ENCODE results near the gene MYH7. TPM values are rescaled to one million over a fixed set of nuclear protein-coding genes. Genes with fewer than 3 reads are reported as not detected.

Gene MYH7
- total RNA-seq, 1 experiment from 2014 or later, result not detected

DNA sequence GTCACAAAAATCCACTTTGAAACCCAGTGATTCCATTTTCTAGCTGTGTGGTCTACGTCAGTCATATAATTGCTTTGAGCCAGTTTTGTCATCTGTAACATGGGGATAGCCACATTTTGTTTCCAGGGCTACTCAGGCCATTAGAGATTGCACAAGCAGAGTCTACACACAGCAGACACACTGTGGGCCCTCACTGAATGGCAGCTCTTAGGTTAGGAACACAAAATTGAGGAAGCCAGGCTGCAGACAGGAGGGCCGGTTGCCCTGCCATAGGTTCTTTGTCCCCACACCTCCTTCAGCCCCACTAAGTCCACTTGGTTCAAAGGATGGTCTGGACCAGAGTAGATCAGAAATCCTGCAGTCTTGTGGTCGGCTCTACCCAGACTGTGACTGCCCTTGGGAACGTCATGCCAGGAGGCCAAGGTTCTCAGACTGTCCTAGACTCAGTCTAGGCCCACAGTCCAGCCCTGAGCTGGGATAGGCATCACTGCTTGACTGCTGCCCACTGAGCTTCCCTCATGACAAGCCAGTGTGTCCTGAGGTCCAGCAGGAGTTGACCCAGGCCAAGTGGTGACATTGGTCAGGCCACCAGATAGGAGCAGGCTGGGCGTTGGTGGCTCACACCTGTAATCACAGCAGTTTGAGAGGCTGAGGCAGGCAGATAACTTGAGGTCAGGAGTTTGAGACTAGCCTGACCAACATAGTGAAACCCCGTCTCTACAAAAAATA, 3.8 kb upstream of the MYH7 start:
- ChIA-PET CTCF (no interaction called here), POLR2A (interaction anchor here (0.5 kb wide), 1 partner anchor 479 kb away, joined by 3 read pairs; no protein-coding TSS in a partner anchor)
- TF ChIP-seq, protein P1, sequence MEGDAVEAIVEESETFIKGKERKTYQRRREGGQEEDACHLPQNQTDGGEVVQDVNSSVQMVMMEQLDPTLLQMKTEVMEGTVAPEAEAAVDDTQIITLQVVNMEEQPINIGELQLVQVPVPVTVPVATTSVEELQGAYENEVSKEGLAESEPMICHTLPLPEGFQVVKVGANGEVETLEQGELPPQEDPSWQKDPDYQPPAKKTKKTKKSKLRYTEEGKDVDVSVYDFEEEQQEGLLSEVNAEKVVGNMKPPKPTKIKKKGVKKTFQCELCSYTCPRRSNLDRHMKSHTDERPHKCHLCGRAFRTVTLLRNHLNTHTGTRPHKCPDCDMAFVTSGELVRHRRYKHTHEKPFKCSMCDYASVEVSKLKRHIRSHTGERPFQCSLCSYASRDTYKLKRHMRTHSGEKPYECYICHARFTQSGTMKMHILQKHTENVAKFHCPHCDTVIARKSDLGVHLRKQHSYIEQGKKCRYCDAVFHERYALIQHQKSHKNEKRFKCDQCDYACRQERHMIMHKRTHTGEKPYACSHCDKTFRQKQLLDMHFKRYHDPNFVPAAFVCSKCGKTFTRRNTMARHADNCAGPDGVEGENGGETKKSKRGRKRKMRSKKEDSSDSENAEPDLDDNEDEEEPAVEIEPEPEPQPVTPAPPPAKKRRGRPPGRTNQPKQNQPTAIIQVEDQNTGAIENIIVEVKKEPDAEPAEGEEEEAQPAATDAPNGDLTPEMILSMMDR (IDR thresholded peaks at IDR 0.05; ENCODE audit: unreplicated experiment), result no peak
- Mint-ChIP-seq H3K4me3 (ENCODE audit: unreplicated experiment) (no peak overlapping the region), H3K36me3 (ENCODE audit: insufficient read depth, unreplicated experiment) (no peaks in the 10 kb centered on the region), H3K9me3 (ENCODE audit: unreplicated experiment) (no peaks in the 10 kb centered on the region), H3K4me1 (ENCODE audit: insufficient read depth, unreplicated experiment) (no peaks in the 10 kb centered on the region), H3K27ac (ENCODE audit: low read depth, unreplicated experiment) (no peak overlapping the region), H3K27me3 (ENCODE audit: insufficient read depth, unreplicated experiment) (peaks cover 47% of the 10 kb centered on the region)
- DNase-seq (ENCODE audit: unreplicated experiment), result no peak
- BruUV-seq (replicated peaks), result no TSS peak
- intact Hi-C loops (cut with micrococcal nuclease), result no loop called here

DNA sequence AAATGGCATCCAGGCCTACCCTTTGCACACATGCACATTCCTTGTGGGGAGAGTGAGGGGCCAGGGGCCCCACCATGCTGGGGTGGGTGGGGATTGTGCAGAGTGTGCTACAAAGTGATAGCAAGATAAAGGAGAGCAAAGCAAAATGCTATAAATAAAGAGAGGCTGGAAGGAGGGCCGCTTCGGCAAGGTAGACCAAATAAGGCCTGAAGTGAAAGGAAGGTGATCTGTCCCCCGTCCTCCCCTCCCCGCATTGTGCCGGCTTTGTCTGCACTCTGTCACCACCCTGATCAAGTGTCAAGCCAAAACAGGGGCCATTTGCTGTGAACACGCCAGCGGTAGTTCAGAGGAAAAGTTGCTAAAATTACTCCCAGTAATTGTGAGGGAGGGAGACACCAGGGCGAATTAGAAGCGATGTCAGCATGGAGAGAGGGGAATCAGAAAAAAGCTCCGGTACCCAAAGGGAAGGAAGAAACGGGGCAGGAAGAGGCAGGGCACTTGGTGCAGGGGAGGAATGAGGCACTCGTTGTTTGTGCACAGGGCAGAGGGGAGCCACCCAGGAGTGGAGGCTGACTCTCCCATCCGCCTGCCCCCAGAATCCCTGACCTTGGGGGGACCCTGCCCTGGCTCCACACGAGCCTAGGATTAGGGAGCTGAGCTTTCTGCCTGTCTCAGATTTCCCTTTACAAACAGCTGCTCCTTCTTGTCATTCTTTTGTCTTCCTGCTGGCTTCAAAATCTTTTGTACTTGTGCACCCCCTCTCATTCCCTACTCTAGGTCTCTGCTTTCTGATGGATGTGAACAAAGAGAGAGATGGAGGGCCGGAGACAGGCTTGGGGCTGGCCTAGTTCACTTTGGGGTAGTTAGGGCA, 2.9 kb upstream of the MYH7 start:
- Mint-ChIP-seq H3K36me3 (ENCODE audit: insufficient read depth, unreplicated experiment) (no peaks in the 10 kb centered on the region), H3K27ac (ENCODE audit: low read depth, unreplicated experiment) (no peak overlapping the region), H3K4me3 (ENCODE audit: unreplicated experiment) (no peak overlapping the region), H3K9me3 (ENCODE audit: unreplicated experiment) (no peaks in the 10 kb centered on the region), H3K27me3 (ENCODE audit: insufficient read depth, unreplicated experiment) (peaks cover 51% of the 10 kb centered on the region), H3K4me1 (ENCODE audit: insufficient read depth, unreplicated experiment) (no peaks in the 10 kb centered on the region)
- TF ChIP-seq, protein P1 (IDR thresholded peaks at IDR 0.05; ENCODE audit: unreplicated experiment), result no peak
- intact Hi-C loops (cut with micrococcal nuclease), result no loop called here
- no peak for DNase-seq (ENCODE audit: unreplicated experiment)
- ChIA-PET POLR2A (no interaction called here), CTCF (no interaction called here)
- BruUV-seq (replicated peaks), result no TSS peak

DNA sequence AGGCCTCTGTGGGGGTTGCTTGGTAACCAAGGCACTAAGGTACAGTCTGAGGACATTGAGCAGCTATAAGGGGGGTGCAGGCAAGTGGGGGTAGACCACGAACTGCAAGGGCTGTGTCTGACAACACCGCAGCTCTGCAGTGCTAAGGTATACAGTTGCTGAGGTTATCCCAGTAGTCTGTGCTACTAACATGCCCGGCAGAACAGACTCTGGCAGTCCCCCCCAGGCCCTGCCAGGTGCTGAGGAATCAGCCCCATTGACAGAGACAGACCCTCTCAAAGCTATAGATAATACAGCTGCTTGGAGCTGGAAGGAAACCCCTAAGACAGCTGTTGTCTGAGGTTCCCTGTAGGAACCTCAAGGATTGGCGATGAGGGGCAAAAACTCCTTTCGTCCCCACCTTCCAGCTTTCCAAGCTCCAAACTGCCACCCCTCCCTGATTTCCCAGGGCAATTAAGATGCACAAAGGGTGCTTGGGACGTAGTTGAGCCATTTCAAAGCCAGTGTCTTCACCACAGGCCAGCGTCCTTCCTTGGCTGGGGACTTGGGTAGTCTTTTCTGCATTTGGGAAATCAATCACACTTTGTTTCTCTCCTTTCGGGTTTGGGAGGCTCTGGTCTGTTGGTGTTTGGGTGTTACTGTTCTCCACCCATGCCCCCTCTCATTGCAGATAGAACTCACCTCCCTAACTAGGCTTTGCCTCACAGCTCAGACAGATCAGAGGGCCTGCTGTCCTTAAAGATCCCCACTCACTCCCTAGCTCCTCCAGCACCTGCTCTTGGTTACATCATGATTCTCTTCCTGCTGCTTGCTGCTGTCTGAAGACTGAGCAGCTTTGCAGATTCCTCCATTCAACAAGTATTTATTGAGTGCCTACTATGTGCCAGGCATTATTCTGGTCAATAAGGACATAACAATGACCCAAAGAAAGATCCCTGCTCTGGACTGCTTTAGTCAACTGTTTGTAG, 2.0 kb upstream of the MYH7 start:
- POLR2A ChIA-PET, result no interaction called here
- no peak overlapping the region for H3K27ac Mint-ChIP-seq (ENCODE audit: low read depth, unreplicated experiment)
- H3K9me3 Mint-ChIP-seq (ENCODE audit: unreplicated experiment), result no peaks in the 10 kb centered on the region
- no TSS peak for BruUV-seq (replicated peaks)
- intact Hi-C loops (cut with micrococcal nuclease), result no loop called here
- no peak overlapping the region for H3K4me3 Mint-ChIP-seq (ENCODE audit: unreplicated experiment)
- H3K27me3 Mint-ChIP-seq (ENCODE audit: insufficient read depth, unreplicated experiment), result peaks cover 47% of the 10 kb centered on the region
- H3K4me1 Mint-ChIP-seq (ENCODE audit: insufficient read depth, unreplicated experiment), result no peaks in the 10 kb centered on the region
- no peaks in the 10 kb centered on the region for H3K36me3 Mint-ChIP-seq (ENCODE audit: insufficient read depth, unreplicated experiment)
- TF ChIP-seq, protein P1 (IDR thresholded peaks at IDR 0.05; ENCODE audit: unreplicated experiment), result no peak
- no peak for DNase-seq (ENCODE audit: unreplicated experiment)
- CTCF ChIA-PET, result interaction anchor here (0.7 to 2.5 kb wide), 2 partner anchors 57 to 153 kb away, joined by 3 to 7 read pairs; no protein-coding TSS in a partner anchor
